PFSK-1 (cell line): Measurements from ENCODE around the gene PPP2R2C.

Experiments used
- FOXP2 ChIP-seq: optimal IDR thresholded peaks from 2 replicates; pipeline ENCODE3; 2011; ENCODE audit warnings: borderline replicate concordance, control low read depth, inconsistent platforms; ENCODE audit not compliant: insufficient read depth; ENCODE audit errors: extremely low read length, extremely low read depth
- POLR2AphosphoS5 ChIP-seq: IDR thresholded peaks from 2 replicates; pipeline ENCODE4 v1.6.1; 2012; ENCODE audit warnings: low read depth, mild to moderate bottlenecking, control low read depth, low read length, moderate library complexity
- SIN3A ChIP-seq: IDR thresholded peaks from 2 replicates; pipeline ENCODE4 v1.6.1; 2012; ENCODE audit warnings: mild to moderate bottlenecking, low read length, moderate library complexity, borderline replicate concordance; ENCODE audit not compliant: insufficient read depth
- TAF1 ChIP-seq: IDR thresholded peaks from 2 replicates; pipeline ENCODE4 v1.6.1; 2012; ENCODE audit warnings: low read length, control low read depth, borderline replicate concordance; ENCODE audit not compliant: insufficient read depth
- TF ChIP-seq, protein P1 (sequence below), 2 experiments: IDR thresholded peaks; 2 replicates each; pipeline versions ENCODE4 v1.6.1 to v1.8.0; 2011 to 2012; ENCODE audit warnings: low read depth in 2 of 2, low read length in 2 of 2, control low read depth in 1 of 2, inconsistent platforms in 1 of 2, mild to moderate bottlenecking in 1 of 2, moderate library complexity in 1 of 2; ENCODE audit not compliant: insufficient read depth in 1 of 2

The PPP2R2C gene

DNA sequence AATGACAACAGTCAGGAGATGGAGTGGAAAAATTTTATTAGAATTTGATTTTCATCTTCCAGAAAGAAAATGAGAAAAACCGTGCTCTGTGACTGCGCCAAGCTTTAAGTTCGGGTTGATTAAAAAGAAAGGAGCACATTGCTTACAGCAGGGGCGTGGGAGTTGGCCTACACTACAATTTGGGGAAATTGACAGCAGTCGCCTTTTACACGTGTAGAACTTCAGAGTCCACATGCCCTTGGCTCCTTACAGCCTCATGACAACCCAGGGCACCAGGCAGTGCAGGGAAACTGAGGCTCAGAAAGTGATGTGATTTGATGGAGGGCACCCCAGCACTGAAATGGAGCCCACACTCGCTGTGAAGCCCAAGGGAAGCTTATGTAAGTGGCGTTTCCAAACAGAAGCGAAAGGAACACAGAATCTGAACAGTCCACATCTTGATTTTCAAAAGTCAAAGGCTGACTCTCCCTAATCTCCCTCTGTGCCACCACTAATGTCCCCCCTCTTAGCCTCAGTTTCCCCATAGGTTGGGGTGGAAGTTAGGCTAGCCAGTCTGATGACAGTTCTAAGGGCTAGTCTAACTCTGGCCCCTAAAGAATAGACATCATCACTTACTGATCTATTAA, 5.5 kb downstream of the PPP2R2C start:
- TF ChIP-seq POLR2AphosphoS5 (no peak), FOXP2 (no peak), TAF1 (no peak), SIN3A (no peak)
- TF ChIP-seq, protein P1, sequence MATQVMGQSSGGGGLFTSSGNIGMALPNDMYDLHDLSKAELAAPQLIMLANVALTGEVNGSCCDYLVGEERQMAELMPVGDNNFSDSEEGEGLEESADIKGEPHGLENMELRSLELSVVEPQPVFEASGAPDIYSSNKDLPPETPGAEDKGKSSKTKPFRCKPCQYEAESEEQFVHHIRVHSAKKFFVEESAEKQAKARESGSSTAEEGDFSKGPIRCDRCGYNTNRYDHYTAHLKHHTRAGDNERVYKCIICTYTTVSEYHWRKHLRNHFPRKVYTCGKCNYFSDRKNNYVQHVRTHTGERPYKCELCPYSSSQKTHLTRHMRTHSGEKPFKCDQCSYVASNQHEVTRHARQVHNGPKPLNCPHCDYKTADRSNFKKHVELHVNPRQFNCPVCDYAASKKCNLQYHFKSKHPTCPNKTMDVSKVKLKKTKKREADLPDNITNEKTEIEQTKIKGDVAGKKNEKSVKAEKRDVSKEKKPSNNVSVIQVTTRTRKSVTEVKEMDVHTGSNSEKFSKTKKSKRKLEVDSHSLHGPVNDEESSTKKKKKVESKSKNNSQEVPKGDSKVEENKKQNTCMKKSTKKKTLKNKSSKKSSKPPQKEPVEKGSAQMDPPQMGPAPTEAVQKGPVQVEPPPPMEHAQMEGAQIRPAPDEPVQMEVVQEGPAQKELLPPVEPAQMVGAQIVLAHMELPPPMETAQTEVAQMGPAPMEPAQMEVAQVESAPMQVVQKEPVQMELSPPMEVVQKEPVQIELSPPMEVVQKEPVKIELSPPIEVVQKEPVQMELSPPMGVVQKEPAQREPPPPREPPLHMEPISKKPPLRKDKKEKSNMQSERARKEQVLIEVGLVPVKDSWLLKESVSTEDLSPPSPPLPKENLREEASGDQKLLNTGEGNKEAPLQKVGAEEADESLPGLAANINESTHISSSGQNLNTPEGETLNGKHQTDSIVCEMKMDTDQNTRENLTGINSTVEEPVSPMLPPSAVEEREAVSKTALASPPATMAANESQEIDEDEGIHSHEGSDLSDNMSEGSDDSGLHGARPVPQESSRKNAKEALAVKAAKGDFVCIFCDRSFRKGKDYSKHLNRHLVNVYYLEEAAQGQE (IDR thresholded peaks at IDR 0.05; ENCODE audit: insufficient read depth in 1 of 2, low read depth in 2 of 2, low read length in 2 of 2), result no peak

DNA sequence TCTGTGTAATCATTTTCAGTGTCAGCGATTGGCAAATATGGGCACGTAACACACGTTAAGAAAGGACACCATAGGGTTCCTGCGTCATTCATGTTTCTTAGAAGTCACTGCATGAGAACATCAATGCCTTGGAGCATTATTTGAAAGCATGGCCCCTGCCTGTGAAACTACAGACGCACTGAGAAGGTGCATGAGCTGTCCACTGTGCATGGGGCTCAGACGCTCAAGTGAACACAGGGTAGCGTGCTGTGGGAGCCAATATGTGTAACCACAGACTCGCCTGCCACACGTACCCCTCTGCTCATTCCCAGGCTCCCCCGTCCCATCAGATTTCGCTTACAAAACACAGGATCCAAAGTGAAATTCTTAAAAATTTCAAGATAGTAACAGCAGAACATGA, 6.5 kb downstream of the PPP2R2C start:
- TF ChIP-seq TAF1, result no peak
- TF ChIP-seq SIN3A, result no peak
- no peak for TF ChIP-seq FOXP2
- TF ChIP-seq, protein P1 (IDR thresholded peaks at IDR 0.05; ENCODE audit: insufficient read depth in 1 of 2, low read depth in 2 of 2, low read length in 2 of 2), result no peak
- no peak for TF ChIP-seq POLR2AphosphoS5

DNA sequence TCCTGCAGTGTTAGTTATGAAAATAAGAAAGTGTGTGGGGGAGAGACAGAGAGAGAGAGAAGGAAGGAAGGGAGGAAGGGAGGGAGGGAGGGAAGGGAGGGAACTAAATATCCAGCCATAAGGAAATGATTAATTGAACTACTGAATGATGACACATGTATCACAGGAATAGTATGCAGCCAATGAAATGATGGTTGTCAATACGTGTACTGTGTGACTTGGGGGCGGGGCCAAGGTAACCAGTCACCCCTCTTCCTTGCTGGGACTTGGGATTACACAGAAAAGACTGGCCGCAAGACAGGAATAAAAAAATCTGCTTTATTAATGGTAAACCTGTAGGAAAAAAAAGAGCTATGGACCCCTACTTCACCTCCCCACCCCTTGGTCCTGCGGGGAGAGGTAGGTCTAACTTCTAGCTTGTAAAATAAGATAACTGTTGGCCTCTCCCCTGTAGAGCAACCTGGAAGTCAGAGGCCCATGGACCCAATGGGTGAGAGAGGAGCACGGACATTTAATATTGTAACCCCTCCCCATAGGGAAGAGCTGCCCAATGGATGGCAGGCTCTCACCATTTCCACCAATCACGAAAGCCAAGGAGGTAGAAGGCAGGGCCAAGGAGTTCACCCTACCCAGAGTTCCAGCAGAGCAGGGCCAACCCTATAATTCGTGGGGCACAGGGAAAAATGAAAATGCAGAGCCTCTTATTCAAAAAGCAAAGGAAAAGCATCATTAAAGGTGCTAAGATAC, 7.4 kb downstream of the PPP2R2C start:
- TF ChIP-seq TAF1 (no peak), FOXP2 (no peak), SIN3A (no peak), POLR2AphosphoS5 (no peak)
- TF ChIP-seq, protein P1 (IDR thresholded peaks at IDR 0.05; ENCODE audit: insufficient read depth in 1 of 2, low read depth in 2 of 2, low read length in 2 of 2), result no peak

DNA sequence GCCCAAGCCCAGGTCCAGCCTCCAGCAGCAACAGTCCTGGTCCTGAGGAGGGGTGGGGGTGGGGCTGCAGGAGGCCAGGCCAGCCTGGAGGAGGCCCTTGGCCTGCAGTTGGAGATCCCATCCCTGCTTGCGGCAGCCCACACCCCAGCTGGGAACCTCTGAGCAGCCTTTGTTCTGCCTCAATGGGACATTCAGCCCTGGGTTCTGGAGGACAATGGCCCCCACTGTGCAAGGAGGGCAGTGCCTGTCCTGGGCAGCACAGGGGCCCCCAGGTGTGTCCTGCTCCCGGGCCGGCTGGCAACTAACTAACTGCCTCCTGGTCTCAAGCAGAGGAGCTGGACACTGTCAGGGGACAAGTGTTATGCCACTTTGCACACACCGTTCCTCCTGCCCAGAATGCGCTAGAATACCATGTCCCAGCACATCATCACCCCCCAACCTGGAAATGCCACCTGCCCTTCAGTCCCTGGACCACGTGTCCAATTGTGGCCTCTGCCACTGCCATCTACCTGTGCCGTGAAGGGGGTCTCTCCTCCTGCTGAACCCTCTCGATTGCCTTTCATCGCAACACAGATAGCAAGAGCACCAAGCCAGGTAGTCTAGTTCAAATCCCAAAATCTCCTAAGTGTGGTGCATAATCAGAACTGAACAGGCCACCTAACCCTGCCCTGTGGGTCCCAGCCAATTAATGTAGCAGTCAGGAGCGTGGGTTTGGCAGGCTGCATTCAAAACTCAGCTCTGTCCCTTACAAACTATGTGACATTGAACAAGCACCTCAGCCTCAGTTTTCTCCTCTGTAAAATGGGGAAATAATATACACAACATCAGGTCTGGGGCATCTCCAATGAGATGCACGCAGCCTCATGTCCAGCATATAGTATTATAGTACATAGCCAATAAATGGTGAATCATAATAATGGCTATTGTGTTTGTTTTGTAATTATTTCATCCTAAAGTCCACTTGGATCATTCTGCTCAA, 8.8 kb downstream of the PPP2R2C start:
- no peak for TF ChIP-seq POLR2AphosphoS5
- no peak for TF ChIP-seq SIN3A
- TF ChIP-seq, protein P1 (IDR thresholded peaks at IDR 0.05; ENCODE audit: insufficient read depth in 1 of 2, low read depth in 2 of 2, low read length in 2 of 2), result no peak
- no peak for TF ChIP-seq FOXP2
- TF ChIP-seq TAF1, result no peak
